AG20443 (cell line): ENCODE data around the gene DIABLO.
"Not testable (repeated sequence)": the region's sequence is repeated elsewhere in the genome, so short reads cannot be mapped to it uniquely, and the experiment has no call there.

ENCODE experiments used
- DNase-seq: peaks from one replicate; pipeline ENCODE4 v3.0.0; 2012; ENCODE audit warnings: low spot score, mixed read lengths

Gene DIABLO

DNA sequence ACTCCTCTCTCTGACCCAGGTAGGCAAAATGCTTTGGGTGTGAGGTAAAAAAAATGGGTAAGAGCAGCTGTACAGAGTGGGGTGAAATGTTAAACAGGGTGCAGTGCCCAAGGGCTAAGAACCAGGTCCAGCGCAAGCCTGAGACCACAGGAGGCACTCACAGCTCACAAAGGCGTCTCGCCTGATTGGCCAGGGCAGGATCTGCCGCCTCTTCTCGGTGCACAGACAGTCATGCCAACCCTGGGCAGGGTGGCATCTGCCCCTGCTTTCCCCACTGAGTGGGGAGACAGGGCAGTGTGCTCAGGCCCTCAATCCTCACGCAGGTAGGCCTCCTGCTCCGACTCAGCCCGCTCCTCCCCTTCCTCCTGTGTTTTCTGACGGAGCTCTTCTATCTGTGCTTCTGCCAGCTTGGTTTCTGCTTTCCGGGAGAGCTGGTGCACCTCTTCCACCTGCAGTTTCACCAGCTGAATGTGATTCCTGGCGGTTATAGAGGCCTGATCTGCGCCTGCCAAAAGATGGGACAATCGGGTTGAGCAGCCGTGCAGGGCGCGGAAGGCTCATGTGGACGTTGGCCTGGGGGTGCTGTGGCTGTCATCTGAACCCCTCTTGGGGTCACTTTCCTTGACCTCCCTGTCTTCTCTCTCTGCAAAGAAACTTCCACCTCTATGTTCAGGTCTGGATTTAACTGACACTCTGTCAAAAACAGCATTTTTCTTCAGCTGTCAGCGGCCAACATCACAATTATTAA is 17.6 kb downstream of the DIABLO start:
- DNase-seq, result no peak

DNA sequence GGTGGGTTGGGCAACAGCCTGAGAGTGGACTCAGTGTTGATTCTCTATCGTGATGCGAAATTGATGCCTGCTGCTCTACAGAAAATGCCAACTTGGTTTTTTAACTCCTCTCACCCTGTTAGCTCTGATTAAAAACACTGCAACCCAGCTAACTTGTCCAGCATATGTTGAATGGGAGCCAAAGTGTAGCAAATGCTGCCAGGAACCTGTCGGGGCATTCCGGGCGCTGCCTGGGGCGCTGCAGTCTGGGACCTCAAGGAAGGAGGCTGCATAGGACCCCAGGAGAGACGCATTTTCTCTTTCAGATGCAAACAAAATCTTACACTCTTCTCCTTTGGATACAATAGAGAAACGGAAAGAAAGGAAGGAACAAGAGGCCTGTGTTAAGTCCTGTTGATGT is 18.5 kb downstream of the DIABLO start:
- no peak for DNase-seq

DNA sequence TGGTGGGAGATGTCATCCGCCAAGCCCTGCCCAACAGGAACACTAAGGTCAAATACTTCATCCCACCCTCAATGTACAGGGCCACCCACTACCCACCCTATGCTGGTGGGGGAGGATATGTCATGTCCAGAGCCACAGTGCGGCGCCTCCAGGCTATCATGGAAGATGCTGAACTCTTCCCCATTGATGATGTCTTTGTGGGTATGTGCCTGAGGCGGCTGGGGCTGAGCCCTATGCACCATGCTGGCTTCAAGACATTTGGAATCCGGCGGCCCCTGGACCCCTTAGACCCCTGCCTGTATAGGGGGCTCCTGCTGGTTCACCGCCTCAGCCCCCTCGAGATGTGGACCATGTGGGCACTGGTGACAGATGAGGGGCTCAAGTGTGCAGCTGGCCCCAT is 18.9 kb downstream of the DIABLO start:
- no peak for DNase-seq

DNA sequence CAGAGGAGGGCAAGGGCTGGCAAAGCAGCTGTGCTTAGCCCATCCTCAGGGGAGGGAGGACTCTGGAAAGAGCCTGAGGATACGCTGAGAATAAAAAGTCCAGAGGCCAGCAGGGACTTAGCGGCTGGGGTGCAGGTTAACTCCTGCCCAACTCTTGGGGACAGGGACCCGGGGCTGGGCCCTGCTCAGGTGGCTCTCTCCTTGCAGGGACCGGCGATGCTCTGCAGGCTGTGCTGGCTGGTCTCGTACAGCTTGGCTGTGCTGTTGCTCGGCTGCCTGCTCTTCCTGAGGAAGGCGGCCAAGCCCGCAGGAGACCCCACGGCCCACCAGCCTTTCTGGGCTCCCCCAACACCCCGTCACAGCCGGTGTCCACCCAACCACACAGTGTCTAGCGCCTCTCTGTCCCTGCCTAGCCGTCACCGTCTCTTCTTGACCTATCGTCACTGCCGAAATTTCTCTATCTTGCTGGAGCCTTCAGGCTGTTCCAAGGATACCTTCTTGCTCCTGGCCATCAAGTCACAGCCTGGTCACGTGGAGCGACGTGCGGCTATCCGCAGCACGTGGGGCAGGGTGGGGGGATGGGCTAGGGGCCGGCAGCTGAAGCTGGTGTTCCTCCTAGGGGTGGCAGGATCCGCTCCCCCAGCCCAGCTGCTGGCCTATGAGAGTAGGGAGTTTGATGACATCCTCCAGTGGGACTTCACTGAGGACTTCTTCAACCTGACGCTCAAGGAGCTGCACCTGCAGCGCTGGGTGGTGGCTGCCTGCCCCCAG is 19.6 kb downstream of the DIABLO start:
- DNase-seq, result no peak

DNA sequence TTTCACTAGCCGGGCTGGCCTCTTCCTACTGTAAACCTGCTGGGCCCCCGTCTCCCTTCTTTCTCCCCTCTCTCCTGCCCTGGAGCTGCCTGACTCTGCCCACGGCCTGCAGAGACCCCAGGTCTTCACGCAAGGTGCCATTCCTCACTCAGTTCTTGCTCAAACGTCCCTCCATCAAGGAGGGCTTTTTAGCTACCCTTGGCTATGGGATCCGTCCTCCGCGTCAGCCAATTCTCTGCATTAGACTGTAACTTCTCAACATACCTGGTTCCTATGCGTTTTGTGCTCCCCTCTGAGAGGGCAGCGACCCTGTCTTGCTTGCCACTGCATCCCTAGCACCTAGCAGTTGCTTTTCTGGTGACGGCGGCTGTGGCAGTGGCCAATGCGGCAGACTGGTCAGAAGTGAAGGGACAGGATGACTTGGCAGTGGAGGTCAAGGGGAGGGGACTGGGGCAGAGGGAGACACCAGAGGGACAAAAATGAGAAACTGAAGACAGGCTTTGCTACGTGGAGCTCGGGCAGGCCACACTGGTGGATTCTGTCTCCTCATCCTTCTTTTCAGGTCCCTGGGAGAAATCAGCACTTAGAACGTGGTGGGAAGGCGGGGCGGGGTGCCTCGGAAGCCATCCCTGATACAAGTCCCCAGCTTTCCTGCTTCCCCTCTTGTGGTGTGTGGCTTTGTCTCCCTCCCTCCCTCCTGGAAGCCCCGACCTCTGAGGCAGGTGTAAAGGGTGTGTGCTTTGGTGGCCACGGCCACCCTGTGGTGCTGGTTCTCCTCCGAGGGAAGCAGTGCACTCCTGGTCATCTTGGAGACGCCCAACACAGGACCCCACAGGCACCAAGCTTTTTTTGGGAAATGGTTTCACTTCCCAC is 20.6 kb downstream of the DIABLO start:
- DNase-seq, result no peak

DNA sequence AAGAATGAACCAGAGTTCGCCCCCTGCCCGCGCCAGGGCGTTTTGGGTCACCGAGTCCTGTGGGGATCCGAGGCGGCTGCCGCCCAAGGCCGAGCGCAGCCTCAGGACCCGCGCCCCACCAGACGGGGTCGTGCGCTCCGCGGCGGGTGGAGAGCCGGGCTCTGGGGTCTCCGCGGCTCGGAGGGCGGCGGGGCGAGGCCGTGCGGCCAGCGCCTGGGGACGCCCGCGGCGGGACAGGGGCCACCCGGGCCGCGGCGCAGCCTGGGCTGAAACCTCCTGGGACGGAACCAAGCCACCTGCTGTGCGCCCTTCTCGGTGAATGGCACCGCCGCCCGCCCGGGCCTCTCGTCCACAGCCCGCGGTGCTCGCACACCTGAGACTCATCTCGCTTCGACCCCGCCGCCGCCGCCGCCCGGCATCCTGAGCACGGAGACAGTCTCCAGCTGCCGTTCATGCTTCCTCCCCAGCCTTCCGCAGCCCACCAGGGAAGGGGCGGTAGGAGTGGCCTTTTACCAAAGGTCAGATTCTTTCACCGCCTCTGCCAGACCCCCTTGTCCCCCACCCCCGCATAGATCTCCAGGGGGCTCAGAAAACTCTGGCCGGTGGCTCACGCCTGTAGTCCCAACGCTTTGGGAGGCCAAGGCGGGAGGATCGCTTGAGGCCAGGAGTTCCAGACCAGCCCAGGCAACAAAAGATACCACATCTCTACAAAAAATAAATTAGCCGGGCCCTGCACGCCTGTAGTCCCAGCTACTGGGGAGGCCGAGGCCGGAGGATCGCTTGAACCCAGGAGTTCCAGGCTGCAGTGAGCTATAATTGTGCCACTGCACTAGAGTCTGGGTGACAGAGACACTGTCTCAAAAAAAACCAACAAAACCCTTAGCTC is 21.4 kb downstream of the DIABLO start:
- DNase-seq, result no peak

DNA sequence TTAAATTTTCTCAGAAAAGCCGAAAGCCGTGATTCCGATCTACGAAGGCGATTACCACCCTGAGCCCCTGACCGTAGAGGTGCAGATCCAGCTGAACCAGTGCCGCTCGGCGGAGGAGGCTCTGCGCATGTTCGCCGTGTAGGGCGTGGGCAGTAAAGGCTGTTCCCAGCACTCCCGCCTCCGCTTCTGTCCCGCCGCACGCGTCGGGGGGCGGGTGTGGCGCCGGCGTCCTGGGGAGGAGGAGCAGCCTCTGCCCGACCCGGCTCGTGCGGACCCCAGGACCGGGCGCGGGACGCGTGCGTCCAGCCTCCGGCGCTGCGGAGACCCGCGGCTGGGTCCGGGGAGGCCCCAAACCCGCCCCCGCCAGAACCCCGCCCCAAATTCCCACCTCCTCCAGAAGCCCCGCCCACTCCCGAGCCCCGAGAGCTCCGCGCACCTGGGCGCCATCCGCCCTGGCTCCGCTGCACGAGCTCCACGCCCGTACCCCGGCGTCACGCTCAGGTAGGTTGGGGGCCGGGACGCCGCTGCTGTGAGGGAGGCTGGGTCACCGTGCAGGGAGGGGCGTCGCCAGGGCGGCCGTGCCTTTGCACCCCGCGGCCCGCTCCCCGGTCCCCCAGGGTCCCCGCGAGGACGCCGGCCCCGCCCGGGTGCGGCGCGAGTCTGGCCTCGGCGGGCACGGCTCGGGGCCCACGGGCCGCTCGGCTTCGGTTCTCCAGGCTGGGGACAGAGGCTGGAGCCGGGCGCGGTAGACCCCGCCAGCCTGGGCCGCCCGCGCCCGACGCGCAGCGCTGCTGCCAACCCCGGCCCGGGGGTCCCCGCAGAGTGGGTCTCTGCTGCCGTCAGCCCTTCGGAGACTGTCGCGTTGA is 22.3 kb downstream of the DIABLO start, which contains the start of gene B3GNT4:
Gene B3GNT4, plus strand, starts transcription at position 409 of the 866 bp plus-strand sequence. CDS start 910 bp downstream, outside the sequence.
- DNase-seq, result peak; percentile 90

DNA sequence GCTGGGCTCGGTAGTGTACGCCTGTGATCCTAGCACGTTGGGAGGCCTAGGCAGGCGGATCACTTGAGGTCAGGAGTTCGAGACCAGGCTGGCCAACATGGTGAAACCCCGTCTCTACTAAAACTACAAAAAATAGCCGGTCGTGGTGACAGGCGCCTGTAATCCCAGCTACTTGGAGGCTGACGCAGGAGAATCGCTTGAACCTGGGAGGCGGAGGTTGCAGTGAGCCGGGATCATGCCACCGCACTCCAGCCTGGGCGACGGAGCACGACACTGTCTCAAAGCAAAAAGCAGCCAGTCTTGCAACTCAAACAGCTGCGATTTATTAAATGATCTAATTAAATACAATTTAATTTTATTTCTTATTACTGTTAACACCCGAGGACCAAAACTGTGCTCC is 23.0 kb downstream of the DIABLO start:
- not testable (repeated sequence) for DNase-seq

DNA sequence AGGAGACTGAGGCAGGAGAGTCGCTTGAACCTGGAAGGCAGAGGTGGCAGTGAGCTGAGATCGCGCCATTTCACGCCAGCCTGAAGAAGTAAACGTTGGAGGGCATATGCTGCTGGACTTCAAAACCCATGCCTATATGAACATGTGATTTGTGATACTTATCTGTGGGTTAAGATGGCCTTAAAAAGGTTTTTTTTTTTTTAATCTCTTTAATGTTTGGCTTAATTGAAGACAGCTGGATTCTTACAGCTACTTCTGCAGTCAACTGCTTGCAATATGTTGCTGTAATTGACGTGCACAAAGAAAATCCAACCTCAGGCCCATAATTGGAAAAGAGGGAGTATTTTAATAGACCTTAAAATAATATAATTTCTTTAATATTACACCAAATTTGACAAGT is 23.8 kb downstream of the DIABLO start:
- no peak for DNase-seq

DNA sequence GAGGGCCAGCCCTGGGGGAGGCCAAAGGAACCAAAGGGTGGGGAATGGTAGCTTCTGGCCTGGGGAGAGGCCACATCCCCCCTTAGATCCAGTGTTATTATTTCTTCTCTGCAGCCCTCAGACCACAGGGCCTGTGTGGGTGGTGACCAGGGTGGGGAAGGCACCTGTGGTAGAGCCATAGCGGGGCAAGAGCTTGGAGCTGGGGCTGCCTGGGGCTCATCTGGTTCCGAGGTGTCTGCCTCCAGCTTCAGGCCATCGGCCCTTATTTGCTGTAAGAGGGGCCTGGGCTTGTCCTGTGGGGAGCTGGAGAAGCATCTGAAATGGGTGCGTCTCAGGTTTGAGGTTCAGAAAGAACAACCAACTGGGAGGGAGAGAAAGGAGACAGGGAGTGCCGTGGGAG is 24.5 kb downstream of the DIABLO start:
- DNase-seq, result no peak

DNA sequence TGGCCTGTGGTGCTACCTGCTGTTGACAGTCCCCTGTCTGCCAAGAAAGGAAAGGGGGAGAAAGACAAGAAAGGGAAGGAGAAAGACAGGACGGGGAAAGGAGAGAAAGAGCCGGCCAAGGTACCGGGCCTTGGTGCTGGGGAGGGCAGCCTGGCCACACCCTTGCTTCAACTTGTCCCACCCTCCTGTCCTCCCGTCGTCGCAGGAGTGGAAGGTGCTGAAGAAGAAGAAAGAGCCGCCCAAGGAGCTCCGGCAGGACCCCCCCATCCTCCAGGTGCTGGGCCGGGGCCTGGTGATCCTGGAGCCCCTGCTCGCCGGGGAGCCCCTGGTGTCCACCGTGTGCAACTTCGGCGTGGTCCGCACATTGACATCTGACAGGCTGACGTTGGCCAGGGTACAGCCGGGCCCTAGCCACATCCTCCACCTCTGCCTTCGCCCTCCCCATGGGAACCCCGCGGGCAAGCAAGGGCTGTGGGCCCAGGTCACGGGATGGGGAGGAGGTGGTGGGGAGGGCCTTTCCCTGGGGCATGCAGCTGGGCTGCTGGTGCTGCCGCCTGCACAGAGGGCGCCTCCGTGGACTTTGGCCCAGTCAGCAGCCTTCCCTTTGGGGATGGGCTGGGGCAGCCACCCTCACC is 25.2 kb downstream of the DIABLO start:
- DNase-seq, result no peak

DNA sequence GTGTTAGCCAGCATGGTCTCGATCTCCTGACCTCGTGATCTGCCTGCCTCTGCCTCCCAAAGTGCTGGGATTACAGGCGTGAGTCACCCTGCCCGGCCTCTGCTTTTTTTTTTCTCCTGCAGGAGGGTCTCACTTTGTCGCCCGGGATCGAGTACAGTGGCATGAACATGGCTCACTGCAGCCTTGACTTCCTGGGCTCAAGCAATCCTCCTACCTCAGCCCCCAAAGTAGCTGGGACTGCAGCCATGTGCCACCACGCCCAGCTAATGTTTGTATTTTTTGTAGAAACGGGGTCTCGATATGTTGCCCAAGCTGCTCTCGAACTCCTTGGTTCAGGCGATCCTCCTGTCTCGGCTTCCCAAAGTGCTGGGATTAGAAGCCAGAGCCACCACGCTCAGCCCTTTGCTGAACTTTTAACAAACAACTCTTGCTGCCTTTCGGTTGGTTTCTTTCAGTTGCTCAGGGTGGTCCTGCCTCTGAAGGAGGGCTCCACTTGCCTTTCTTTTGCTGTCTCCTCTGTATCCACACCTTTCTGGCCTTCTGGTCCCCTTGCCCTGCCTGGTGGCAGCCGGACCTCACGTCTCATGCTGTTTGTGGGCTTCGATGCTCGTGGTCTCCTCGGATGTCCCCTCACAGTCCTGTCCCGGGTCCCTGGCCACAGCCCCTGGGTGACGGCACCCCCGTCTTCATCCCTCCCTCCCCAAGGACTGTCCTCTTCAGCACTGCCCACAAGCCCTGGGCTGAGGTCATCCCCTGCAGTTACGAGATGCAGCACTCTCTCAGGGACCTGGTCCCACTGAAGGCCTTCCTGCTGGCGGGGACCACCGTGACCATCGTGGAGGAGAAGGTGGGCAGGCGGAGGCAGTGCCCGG is 26.1 kb downstream of the DIABLO start:
- DNase-seq, result no peak

DNA sequence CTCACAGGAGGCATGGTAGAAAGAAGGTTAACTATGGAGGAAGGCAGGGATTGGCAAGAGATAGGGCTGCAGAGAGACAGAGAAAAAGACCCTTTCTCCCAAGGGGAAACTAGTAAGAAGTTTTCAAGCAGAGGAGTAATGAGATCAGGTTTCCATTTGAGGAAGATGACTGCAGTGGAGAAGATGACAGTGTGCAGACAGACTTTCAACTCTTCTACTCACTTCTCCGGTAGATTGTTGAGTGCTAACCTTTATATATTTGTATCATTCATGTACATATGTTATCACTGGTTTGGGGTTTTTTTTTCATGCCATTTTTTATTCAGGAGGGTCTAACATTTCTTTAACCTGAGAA is 28.3 kb downstream of the DIABLO start:
- no peak for DNase-seq

DNA sequence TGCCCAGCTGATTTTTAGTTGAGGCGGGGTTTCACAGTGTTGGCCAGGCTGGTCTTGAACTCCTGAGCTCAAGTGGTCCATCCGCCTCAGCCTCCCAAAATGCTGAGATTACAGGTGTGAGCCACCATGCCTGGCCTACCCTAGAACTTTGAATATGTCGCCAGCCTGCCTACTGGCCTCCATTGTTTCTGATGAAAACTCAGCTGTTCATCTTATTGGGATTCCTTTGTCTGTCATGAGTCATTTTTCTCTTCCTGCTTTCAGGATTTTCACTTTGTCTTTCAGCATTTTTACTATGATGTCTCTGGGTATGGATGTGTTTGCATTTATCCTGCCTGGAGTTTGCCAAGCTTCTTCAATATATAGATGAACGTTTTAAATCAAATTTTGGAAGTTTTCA is 30.4 kb downstream of the DIABLO start:
- DNase-seq, result no peak

DNA sequence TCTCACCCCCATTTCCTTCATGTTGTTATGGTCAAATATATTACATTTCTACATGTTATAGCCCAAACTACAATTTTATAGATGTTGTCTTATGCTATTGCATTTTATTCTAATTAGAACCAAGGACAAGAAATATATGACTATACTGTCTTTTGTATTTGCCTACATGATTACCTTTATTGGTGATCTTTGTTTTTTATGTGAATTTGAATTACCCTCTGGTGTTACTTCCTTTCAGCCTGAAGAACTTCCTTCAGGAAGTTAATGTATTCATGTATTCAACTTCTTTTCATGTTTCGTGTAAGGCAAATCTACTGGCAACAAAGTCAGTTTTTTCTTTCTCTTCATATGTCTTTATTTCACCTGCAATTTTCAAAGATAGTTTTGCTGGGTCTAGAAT is 31.0 kb downstream of the DIABLO start:
- no peak for DNase-seq

DNA sequence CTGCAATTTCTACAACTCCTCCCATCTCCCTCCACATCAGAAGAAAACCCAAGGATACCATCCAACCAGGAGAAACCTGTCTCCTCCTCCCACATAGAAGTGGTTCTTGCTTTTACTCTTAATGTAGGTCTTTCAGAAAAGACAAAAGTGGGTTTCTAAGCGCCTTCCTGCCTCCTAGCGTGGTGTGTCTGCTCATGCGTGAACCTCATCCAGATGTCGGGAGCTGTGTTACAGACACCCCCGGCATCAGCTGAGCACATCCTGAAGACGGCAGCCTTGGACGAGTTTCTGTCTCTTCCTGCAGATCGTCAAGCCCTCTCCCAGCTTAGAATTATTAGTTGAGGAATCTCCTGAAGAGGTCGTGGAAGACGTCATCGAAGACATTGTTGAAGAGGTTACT is 33.4 kb downstream of the DIABLO start:
- DNase-seq, result no peak

DNA sequence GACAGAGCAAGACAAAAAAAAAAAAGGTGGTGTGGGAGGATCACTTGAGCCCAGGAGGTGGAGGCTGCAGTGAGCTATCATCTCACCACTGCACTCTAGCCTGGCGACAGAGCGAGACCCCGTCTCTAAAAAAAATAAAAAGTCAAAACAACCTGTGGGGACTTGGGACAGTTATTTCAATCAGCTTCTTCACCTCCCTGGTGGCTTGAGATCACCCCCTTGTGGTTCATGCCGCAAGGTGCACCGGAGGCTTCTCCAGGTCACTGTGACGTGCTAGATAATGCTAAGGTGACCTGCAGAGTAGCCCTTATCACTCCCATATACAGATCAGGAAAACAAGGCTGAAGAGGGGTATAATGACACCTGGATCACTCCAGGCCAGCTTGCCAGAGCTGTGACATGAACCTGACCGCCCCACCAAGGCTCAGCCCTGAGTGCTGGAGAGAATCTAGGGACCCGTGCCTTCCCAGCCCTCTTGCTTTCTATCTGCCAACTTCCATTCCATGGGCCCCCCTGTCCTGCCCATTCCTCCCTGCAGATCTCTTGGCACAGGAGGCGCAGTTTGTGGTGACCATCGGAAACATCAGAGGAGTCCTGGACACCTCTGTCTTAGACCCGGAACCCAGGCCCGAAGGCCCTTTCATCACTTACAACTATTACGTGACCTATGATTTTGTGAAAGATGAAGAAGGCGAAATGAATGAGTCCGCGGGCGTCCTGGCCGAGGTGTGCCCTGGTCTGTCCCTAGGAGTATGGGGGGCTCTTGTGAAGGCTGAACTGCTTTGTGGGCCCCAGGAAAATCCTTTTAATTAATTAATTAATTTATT is 34.8 kb downstream of the DIABLO start:
- peak; percentile 80 for DNase-seq
